ENCODE results near the gene NGFR.

NGFR gene

GRCh38 chr17:49468811-49469385 lies 26.2 kb upstream of the NGFR start:
- no peak for DNase-seq (ENCODE audit: extremely low read depth in 1 of 2, low read depth in 1 of 2)

GRCh38 chr17:49469831-49470810 lies 25.0 kb upstream of the NGFR start:
- no peak for DNase-seq (ENCODE audit: extremely low read depth in 1 of 2, low read depth in 1 of 2)

DNA sequence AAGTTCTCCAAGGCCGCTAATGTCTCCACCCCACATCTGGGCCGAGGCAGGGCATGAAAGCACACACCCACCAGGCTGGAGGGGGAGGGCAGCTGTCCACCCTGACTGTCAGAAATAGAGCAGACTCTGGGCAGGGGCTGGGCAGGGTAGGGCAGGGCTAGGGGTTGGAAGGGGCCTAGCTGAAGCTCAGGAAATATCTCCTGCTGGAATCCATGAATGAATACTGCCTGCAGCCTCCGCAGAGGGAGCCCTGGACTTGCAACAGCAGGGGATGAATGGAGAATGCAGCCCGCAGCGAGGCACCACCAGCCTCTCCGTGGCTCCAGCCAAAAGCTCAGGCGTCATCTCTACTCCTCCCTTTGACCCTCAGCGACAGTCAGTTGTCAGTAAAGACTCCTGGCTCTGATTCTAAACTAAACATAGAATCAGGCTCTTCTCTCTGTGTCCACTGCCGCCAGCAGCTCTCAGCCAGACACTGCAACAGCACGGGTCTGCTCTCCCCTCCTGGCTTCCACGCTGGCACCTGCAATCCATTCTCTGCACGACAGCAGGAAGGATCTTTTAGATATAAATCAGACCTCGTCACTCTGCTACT lies 23.9 kb upstream of the NGFR start:
- no peak for DNase-seq (ENCODE audit: extremely low read depth in 1 of 2, low read depth in 1 of 2)

- DNase-seq (ENCODE audit: extremely low read depth in 1 of 2, low read depth in 1 of 2): no peak
These were observed 23.3 kb upstream of the NGFR start for GRCh38 chr17:49471769-49472168.

- no peak for DNase-seq (ENCODE audit: extremely low read depth in 1 of 2, low read depth in 1 of 2)
These were observed 22.6 kb upstream of the NGFR start for GRCh38 chr17:49472527-49472926.

DNA sequence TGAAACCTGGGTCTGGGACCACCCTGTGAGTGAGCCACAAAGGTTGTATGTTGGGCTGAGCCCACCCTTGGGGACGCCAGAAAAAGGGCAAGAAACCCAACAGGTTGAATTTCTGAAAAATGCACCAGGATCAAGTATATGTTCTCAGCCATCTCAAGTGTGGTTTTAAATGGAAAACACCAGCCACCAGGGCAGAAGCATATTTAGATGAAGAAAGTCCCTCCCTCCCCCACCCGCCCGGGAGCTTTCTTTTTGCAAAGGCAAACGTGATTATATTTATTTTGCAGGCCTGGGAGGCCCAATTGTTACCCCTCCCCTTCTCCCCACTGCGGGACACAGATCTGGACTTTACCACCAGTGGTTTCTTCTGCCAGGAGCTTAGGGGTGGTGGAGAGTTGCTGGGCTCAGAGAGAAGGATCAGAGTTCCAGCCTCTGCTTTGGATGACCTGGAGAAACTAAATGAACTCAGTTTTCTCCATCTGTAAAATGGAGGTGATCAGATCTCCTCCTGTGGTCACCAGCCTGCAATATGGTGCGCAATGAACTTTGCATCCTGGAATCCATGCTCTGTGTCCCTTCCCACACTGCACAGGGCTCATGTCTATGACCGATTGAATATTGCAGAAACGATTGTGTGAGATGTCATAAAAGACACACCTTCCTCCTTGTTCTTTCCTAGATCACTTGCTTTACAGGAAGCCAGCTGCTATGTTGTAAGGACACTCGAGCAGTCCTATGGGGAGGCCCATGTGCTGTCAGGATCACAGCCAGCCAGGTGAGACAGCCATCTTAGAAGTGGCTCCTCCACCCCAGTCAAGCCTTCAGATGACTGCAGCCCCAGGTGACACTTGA lies 21.0 kb upstream of the NGFR start:
- DNase-seq (ENCODE audit: extremely low read depth in 1 of 2, low read depth in 1 of 2): no peak

DNA sequence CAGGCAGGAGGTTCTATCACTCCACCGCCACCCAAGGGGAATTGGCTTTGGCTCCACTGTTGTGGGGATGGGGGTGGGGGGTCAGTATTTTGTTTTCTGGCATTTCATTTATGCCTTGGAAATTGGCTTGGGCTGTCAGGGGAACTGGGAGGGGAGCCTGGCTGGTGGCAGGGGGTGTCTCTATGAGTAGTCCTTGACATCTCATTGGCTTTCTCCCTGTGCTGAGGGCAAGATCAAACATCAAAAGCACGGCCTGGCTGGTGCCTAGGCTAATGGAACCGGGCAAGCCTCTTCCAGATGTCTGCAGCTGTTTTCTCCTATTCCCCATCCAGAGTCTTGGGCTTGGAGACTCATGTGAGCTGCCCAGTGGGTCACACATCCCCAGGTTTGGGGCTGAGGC lies 17.4 kb upstream of the NGFR start:
- DNase-seq (ENCODE audit: extremely low read depth in 1 of 2, low read depth in 1 of 2): no peak

DNA sequence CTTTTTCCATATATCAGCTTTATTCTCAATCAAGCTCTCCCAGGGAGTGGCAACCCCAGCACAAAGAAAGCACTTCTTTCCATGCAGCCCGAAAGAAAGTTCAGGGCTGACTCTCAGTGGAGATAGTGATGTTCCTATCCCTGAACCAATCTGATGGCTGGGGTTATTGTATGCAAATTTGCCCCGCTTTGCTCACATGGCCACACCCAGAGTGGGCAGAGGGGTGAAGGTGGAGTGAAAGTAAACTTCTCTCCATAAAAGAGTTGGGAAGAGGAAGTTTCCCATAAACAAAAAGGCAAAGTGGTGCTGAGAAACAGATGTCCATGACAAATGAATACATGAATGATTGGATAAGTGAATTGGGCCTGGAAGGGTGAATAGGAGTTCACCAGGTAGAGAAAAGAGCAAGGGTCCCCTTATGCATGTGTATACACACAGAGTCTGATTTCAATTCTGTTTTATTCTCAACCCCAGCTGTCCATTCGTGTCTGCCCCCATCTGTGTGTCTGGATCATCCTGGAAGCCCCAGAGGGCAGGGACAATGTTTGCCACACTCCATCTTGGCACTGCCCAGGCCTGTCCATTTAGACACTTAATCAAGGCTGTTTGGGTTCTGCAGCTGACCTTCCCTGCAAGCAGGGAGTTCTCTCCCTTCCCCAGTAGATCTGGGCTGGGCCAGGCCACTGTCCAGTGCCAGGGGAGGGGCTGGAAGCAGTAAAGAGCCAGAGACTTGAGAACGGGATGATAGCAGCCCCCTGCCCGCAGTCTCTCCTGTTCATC lies 14.1 kb upstream of the NGFR start:
- no peak for DNase-seq (ENCODE audit: extremely low read depth in 1 of 2, low read depth in 1 of 2)

- no peak for DNase-seq (ENCODE audit: extremely low read depth in 1 of 2, low read depth in 1 of 2)
These were observed 12.8 kb upstream of the NGFR start for GRCh38 chr17:49482144-49482817.

GRCh38 chr17:49483599-49484509 lies 11.2 kb upstream of the NGFR start:
- DNase-seq (ENCODE audit: extremely low read depth in 1 of 2, low read depth in 1 of 2): no peak

DNA sequence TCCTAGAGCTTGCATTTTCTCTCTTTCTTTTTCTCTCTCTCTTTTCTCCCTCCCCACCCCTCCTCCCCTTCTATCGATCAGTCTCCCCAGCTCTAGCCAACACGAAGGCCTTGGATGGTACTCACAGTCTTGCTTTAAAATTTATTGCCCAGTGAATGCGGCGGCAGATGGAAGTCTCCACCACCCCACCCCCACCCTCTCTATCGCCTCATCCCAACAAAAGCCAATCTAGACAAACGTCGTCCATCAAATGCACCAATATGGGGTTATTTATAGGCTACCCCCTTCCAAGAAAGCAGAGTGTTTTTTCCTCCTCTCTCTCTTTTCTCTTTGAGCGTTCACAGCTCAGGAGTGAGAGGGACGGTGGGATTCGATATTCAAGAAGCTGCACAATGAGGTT lies 10.5 kb upstream of the NGFR start:
- DNase-seq (ENCODE audit: extremely low read depth in 1 of 2, low read depth in 1 of 2): no peak

DNA sequence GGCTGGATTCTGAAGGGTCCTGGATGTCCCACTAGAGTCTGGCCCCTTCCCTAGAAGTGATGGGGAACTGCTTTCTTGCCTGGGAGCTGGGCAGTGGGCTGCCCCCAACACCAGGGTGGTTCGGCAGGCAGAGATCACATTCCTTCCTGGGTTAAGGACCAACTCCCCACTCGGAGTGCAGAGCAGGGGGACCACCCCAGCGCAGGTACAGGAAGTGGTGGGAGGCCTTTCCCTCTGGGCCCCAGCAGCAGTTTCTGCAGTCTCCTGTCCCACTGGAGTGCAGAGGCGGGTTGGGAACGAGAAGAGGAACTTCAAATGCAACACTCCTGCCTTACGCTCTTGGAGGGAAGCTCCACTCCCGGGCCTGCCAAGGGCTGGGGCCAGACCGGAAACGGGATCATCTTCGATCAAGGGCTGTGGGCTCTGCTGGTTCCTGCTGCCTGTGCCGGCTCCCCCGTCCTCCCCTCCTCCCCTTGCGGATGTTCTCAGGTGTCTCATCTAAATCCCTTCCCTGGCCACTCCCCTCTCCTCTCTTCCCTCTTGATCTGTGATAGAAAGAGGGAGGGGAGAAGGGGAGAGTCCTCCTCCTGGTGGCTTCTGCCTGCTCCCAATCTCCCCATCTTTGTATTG lies 9.0 kb upstream of the NGFR start:
- no peak for DNase-seq (ENCODE audit: extremely low read depth in 1 of 2, low read depth in 1 of 2)

GRCh38 chr17:49487183-49487582 lies 7.9 kb upstream of the NGFR start:
- DNase-seq (ENCODE audit: extremely low read depth in 1 of 2, low read depth in 1 of 2): no peak

DNA sequence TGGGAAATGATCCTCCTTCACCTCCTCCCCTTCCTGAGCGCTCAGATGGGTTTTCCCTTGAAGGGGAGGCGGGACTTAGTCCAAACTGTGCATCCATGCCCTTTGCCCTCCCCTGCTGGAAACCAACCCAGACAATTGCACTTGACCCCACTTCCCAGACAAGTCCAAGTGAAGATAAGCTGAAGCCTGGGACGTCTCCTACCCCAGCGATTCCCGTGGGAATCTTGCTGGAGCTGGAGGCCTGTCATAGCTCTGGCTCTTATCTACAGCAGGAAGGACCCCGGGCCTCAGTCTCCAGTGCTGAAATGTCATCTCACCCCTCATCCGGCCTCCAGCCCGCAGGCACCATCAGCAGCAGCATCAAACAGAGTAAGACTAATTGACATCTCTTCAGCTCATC lies 6.5 kb upstream of the NGFR start:
- DNase-seq (ENCODE audit: extremely low read depth in 1 of 2, low read depth in 1 of 2): no peak

- no peak for DNase-seq (ENCODE audit: extremely low read depth in 1 of 2, low read depth in 1 of 2)
These were observed 5.7 kb upstream of the NGFR start for GRCh38 chr17:49489348-49489747.

GRCh38 chr17:49490276-49490675 lies 4.8 kb upstream of the NGFR start:
- DNase-seq (ENCODE audit: extremely low read depth in 1 of 2, low read depth in 1 of 2): no peak

DNA sequence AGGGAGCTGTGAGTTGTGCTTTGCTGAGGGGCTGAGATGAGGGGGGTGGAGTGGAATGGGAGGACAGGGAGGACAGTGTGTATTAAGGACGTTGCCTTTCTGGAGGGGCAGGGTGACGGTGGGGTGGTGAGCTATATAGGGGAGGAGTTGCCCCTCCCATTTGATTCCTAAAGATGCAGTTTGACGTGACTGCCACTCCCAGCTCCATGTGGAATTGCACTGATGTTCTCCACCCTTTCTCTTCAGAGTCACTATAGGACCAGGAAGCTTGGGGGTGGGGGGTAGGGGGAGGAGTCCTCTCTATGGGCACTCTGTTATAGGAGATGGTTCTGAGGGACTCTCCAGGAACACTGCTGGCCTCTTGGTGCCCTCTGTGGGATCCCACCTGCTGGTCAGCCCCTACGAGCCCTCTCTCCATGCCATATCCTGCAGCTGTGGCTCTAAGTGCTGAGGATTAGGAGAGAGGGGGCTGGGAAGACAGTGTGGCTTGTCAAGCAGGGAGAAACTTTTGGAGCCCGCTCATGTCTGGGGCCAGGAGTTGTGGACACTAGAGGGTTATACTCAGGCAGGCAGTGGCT lies 3.8 kb upstream of the NGFR start:
- no peak for DNase-seq (ENCODE audit: extremely low read depth in 1 of 2, low read depth in 1 of 2)

DNA sequence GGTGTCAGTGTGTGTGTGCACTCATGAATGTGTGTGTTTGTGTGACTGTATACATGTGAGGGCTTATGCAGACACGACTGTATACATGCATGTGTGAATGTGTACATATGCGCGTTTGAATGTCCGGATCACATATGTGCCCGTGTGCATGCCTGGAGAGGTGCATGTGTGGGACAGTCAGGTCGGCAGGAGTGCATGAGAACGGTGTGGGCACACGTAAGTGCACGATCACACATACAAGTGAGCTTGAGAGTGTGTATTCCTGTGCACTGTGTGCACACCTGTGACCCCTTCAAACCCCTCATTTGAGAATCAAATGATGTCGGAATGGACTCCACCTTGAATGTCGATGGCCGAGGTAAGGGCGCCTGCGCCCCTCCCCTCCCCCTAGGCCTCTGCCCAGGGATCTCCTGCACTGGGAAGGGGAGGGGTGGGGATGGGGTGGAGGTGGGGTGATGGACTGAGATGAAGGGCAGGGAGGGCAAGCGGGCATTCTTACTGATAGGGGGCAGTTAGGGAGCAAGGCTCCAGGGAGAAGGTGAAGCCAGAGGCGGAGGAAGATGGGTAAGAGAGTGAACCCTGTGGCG lies 601 bp upstream of the NGFR start:
- DNase-seq (ENCODE audit: extremely low read depth in 1 of 2, low read depth in 1 of 2): no peak
